NB4 (cell line): Measurements from ENCODE around the gene TINCR.

Source experiments
- CTCF ChIP-seq: IDR thresholded peaks from one replicate; pipeline ENCODE4 v1.5.1; 2012; ENCODE audit warnings: low read depth, low read length
- MAX ChIP-seq: IDR thresholded peaks from 2 replicates; pipeline ENCODE4 v1.6.1; 2011; ENCODE audit warnings: low read depth, low read length
- MYC ChIP-seq: IDR thresholded peaks from 2 replicates; pipeline ENCODE4 v1.6.1; 2011; ENCODE audit warnings: low read depth, low read length
- POLR2A ChIP-seq: IDR thresholded peaks from 2 replicates; pipeline ENCODE4 v1.6.1; 2011; ENCODE audit warnings: mild to moderate bottlenecking; ENCODE audit not compliant: insufficient read length; ENCODE audit errors: extremely low read depth

GRCh38 chr19:5600797-5601196 lies 33.0 kb upstream of the TINCR start:
- TF ChIP-seq CTCF = no peak
- TF ChIP-seq POLR2A = no peak
- no peak for TF ChIP-seq MYC
- TF ChIP-seq MAX = no peak
